Kidney glomerular epithelial cell (primary cell): ENCODE data around the gene PADI1.

Experiments
- DNase-seq: peaks from one replicate; lab custom pipeline; 2025; lab: John Stamatoyannopoulos, UW

Gene PADI1

GRCh38 chr1:17215545-17215890, 10.6 kb downstream of the PADI1 start:
- DNase-seq = no peak

GRCh38 chr1:17216078-17216477, 11.2 kb downstream of the PADI1 start:
- DNase-seq = no peak

GRCh38 chr1:17217607-17218006, 12.7 kb downstream of the PADI1 start:
- DNase-seq = no peak

GRCh38 chr1:17218939-17219338, 14.0 kb downstream of the PADI1 start:
- no peak for DNase-seq

GRCh38 chr1:17220287-17220686, 15.4 kb downstream of the PADI1 start:
- no peak for DNase-seq

- DNase-seq = no peak
Measured at GRCh38 chr1:17222557-17222956, 17.6 kb downstream of the PADI1 start.

- DNase-seq = no peak
Measured at GRCh38 chr1:17224434-17224833, 19.5 kb downstream of the PADI1 start.

- DNase-seq = no peak
Measured at GRCh38 chr1:17225140-17225539, 20.2 kb downstream of the PADI1 start.

- no peak for DNase-seq
Measured at GRCh38 chr1:17227358-17227915, 22.5 kb downstream of the PADI1 start.

- DNase-seq = no peak
Measured at GRCh38 chr1:17228619-17229018, 23.7 kb downstream of the PADI1 start.

- DNase-seq = no peak
Measured at GRCh38 chr1:17229379-17229778, 24.5 kb downstream of the PADI1 start.

GRCh38 chr1:17230106-17230505, 25.2 kb downstream of the PADI1 start:
- no peak for DNase-seq

- no peak for DNase-seq
Measured at GRCh38 chr1:17230671-17231310, 25.9 kb downstream of the PADI1 start.

- DNase-seq = peak; percentile 97
Measured at GRCh38 chr1:17232759-17233661, 28.1 kb downstream of the PADI1 start.

GRCh38 chr1:17233675-17234320, 28.9 kb downstream of the PADI1 start:
- peak; percentile 95 for DNase-seq

GRCh38 chr1:17234405-17234804, 29.5 kb downstream of the PADI1 start:
- no peak for DNase-seq

GRCh38 chr1:17235135-17235885, 30.4 kb downstream of the PADI1 start:
- DNase-seq = no peak

- DNase-seq = peak; percentile 79
Measured at GRCh38 chr1:17236779-17237560, 32.0 kb downstream of the PADI1 start.

GRCh38 chr1:17237561-17237903, 32.6 kb downstream of the PADI1 start:
- DNase-seq = no peak

GRCh38 chr1:17239420-17239819, 34.5 kb downstream of the PADI1 start:
- peak; percentile 91 for DNase-seq
